Measurements from ENCODE around the gene MTRF1L. TPM values are rescaled to one million over a fixed set of nuclear protein-coding genes. Genes with fewer than 3 reads are reported as not detected.
A peak's percentile ranks its signal among the peaks of the same experiment; 100 is the strongest.

The MTRF1L gene
- total and polyA plus RNA-seq, 5 donors from 2014 or later: 7.6 to 17.2 (median 10.5) TPM

DNA sequence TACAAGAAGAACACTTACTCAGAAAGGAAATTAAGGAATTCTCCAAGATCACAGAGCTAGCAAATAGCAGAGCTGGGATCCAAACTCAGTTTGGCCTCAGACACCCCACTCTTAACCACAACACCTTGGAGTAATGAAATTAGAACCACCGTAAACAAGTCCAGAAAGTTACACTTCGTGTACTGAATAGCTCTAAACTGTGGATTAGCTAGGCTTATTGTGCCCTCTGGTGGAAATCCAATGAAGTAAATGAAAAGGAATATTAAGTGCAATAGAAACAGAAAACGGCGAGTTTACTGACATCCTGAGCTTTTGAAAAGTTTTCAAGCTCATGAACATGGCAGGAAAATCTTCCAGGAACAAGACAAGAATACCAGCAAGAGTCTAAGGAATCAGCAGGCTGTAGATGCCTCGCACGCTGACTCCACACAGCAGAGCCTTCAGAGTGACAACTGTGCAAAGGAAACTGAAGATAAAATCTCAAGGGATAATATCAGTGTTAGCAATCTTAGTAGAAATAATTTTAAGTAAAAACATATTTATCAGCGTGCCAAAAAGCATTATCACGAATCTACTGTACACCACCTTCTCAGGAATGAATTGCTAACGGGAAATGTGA, 54.2 kb downstream of the MTRF1L start:
- Mint-ChIP-seq H3K4me3 (peak overlapping the region in 1 of 4 donors; percentile 14), H3K27ac (no peak overlapping the region), H3K27me3 (peaks cover 27% of the 10 kb centered on the region), H3K4me1 (peaks cover 0 to 10% (median 6%) of the 10 kb centered on the region in 4 donors), H3K9me3 (no peaks in the 10 kb centered on the region), H3K36me3 (no peaks in the 10 kb centered on the region)
- Histone ChIP-seq H3K4me3 (ENCODE audit: low read depth, low read length) (peak overlapping the region; percentile 46), H3K27me3 (ENCODE audit: control insufficient read depth, insufficient read depth, low read length) (peaks cover 11% of the 10 kb centered on the region), H3K9me3 (ENCODE audit: control insufficient read depth in 2 of 2, low read length in 2 of 2) (no peaks in the 10 kb centered on the region), H3K27ac (ENCODE audit: insufficient read depth, low read length, poor library complexity, severe bottlenecking) (no peak overlapping the region), H3K4me1 (ENCODE audit: control insufficient read depth, insufficient read depth, low read length, poor library complexity, severe bottlenecking) (peaks cover 7% of the 10 kb centered on the region), H3K36me3 (ENCODE audit: control insufficient read depth, insufficient read depth, low read length) (no peaks in the 10 kb centered on the region)
- ATAC-seq (ENCODE audit: low read depth in 2 of 2): peak in 1 of 2 donors; percentile 53
- DNase-seq: peak in 2 of 3 donors; percentile 36 to 42

DNA sequence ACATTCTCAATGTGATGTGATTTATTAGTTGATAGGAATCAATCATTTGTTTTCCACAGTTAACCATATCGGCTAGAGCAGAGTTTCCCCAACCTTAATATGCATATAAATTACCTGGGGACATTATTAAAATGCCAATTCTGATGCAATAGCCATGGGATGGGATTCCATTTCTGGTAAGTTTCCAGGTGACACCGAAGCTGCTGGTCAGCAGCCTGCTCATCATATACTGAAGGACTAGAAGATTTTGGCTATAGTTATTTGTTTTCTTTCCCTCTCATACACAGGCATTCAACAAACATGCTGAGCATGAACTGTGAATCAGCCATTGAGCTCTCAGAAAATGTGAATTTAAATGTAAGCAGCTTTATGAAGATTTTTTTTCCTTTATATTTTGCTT, 55.5 kb downstream of the MTRF1L start:
- Histone ChIP-seq H3K4me1 (ENCODE audit: control insufficient read depth, insufficient read depth, low read length, poor library complexity, severe bottlenecking) (peaks cover 7% of the 10 kb centered on the region), H3K27me3 (ENCODE audit: control insufficient read depth, insufficient read depth, low read length) (peaks cover 9% of the 10 kb centered on the region), H3K9me3 (ENCODE audit: control insufficient read depth in 2 of 2, low read length in 2 of 2) (no peaks in the 10 kb centered on the region), H3K4me3 (ENCODE audit: low read depth, low read length) (no peak overlapping the region), H3K36me3 (ENCODE audit: control insufficient read depth, insufficient read depth, low read length) (no peaks in the 10 kb centered on the region), H3K27ac (ENCODE audit: insufficient read depth, low read length, poor library complexity, severe bottlenecking) (no peak overlapping the region)
- no peak overlapping the region for H3K4me3 Mint-ChIP-seq
- no peaks in the 10 kb centered on the region for H3K9me3 Mint-ChIP-seq
- H3K27ac Mint-ChIP-seq: no peak overlapping the region
- peaks cover 0 to 10% (median 6%) of the 10 kb centered on the region in 4 donors for H3K4me1 Mint-ChIP-seq
- DNase-seq: no peak
- H3K36me3 Mint-ChIP-seq: no peaks in the 10 kb centered on the region
- peaks cover 17% of the 10 kb centered on the region for H3K27me3 Mint-ChIP-seq
- ATAC-seq (ENCODE audit: low read depth in 2 of 2): no peak

DNA sequence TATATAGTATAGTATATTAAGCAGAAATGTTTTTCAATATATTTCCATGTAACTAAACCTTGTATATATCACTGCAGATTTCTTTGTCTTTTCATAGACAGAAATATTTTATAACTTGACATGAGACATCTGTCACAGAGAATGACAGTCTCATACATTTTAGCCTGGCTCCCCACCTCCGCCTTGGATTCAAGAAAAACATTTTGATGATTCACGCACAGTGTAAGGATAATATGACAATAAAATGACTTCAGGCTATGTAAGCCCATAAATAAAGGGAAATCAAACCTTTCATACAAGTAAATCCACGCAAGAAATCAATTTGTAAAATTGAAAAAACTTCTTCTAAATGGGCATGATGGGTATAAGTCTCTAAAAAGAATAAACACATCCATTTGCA, 56.0 kb downstream of the MTRF1L start:
- Mint-ChIP-seq H3K27ac (no peak overlapping the region), H3K36me3 (no peaks in the 10 kb centered on the region), H3K27me3 (peaks cover 19% of the 10 kb centered on the region), H3K9me3 (no peaks in the 10 kb centered on the region), H3K4me1 (peaks cover 0 to 10% (median 6%) of the 10 kb centered on the region in 4 donors), H3K4me3 (no peak overlapping the region)
- H3K4me3 ChIP-seq (ENCODE audit: low read depth, low read length): no peak overlapping the region
- no peaks in the 10 kb centered on the region for H3K36me3 ChIP-seq (ENCODE audit: control insufficient read depth, insufficient read depth, low read length)
- peaks cover 8% of the 10 kb centered on the region for H3K27me3 ChIP-seq (ENCODE audit: control insufficient read depth, insufficient read depth, low read length)
- ATAC-seq (ENCODE audit: low read depth in 2 of 2): no peak
- peaks cover 7% of the 10 kb centered on the region for H3K4me1 ChIP-seq (ENCODE audit: control insufficient read depth, insufficient read depth, low read length, poor library complexity, severe bottlenecking)
- H3K27ac ChIP-seq (ENCODE audit: insufficient read depth, low read length, poor library complexity, severe bottlenecking): no peak overlapping the region
- no peak for DNase-seq
- H3K9me3 ChIP-seq (ENCODE audit: control insufficient read depth in 2 of 2, low read length in 2 of 2): no peaks in the 10 kb centered on the region

DNA sequence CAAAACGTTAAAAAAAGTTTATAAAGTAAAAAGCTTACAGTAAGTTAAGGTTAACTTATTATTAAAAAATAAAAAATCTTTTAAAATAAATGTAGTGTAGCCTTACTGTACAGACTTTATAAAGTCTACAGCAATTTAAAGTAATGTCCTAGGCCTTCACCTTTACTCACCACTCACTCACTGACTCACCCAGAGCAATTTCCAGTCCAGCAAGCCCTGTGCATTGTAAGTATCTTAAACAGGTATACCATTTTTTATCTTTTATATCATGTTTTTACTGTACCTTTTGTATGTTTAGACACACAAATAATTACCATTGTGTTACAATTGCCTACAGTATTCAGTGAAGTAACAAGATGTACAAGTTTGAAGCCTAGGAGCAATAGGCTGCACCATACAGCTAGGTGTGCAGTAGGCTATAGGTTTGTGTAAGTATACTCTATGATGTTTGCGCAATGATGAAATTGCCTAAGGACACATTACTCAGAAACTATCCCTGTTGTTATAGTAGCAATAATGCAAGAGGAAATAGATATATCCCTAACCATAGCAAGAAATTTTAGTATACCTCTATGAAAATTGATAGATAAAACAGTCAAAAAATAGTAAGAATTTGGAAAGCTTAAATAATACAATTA, 59.1 kb downstream of the MTRF1L start:
- H3K27me3 ChIP-seq (ENCODE audit: control insufficient read depth, insufficient read depth, low read length): peaks cover 7% of the 10 kb centered on the region
- Mint-ChIP-seq H3K9me3 (no peaks in the 10 kb centered on the region), H3K36me3 (no peaks in the 10 kb centered on the region), H3K4me1 (peaks cover 0 to 8% (median 6%) of the 10 kb centered on the region in 4 donors), H3K27ac (no peak overlapping the region), H3K4me3 (no peak overlapping the region), H3K27me3 (peaks cover 22% of the 10 kb centered on the region)
- H3K36me3 ChIP-seq (ENCODE audit: control insufficient read depth, insufficient read depth, low read length): no peaks in the 10 kb centered on the region
- no peak for DNase-seq
- H3K4me1 ChIP-seq (ENCODE audit: control insufficient read depth, insufficient read depth, low read length, poor library complexity, severe bottlenecking): peaks cover 6% of the 10 kb centered on the region
- H3K27ac ChIP-seq (ENCODE audit: insufficient read depth, low read length, poor library complexity, severe bottlenecking): no peak overlapping the region
- no peaks in the 10 kb centered on the region for H3K9me3 ChIP-seq (ENCODE audit: control insufficient read depth in 2 of 2, low read length in 2 of 2)
- H3K4me3 ChIP-seq (ENCODE audit: low read depth, low read length): no peak overlapping the region
- no peak for ATAC-seq (ENCODE audit: low read depth in 2 of 2)

DNA sequence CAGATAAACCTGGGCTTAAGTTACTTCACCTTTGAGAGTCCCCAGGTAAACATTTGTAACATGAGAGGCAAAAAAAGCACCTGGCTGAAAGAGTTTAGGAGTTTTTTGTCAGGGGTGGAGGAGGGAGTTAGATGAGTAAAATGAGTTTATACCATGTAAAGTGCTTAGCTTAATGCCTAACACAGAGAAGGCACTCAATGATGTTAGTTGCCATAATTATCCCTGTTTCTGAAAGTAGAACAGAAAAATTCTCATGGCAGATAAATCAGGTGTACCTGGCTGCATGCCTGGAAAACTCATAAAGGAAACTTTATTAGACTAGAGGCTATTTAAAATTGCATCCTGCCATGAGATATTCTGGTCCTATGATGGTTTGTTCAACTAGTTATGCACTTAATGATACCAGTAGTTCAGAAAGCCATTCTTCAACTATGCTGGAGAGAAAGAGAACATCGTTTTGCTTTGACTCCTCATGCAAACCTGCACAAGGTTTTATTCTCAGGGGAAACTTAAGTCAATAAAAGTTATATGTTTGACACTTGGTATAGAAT, 60.1 kb downstream of the MTRF1L start:
- no peaks in the 10 kb centered on the region for H3K4me1 ChIP-seq (ENCODE audit: control insufficient read depth, insufficient read depth, low read length, poor library complexity, severe bottlenecking)
- Mint-ChIP-seq H3K4me1 (no peaks in the 10 kb centered on the region), H3K27ac (no peak overlapping the region), H3K36me3 (no peaks in the 10 kb centered on the region), H3K27me3 (peaks cover 14% of the 10 kb centered on the region), H3K4me3 (no peak overlapping the region), H3K9me3 (no peaks in the 10 kb centered on the region)
- H3K36me3 ChIP-seq (ENCODE audit: control insufficient read depth, insufficient read depth, low read length): no peaks in the 10 kb centered on the region
- no peak overlapping the region for H3K27ac ChIP-seq (ENCODE audit: insufficient read depth, low read length, poor library complexity, severe bottlenecking)
- no peaks in the 10 kb centered on the region for H3K9me3 ChIP-seq (ENCODE audit: control insufficient read depth in 2 of 2, low read length in 2 of 2)
- H3K27me3 ChIP-seq (ENCODE audit: control insufficient read depth, insufficient read depth, low read length): peaks cover 10% of the 10 kb centered on the region
- DNase-seq (no peak), ATAC-seq (ENCODE audit: low read depth in 2 of 2) (no peak)
- H3K4me3 ChIP-seq (ENCODE audit: low read depth, low read length): no peak overlapping the region

DNA sequence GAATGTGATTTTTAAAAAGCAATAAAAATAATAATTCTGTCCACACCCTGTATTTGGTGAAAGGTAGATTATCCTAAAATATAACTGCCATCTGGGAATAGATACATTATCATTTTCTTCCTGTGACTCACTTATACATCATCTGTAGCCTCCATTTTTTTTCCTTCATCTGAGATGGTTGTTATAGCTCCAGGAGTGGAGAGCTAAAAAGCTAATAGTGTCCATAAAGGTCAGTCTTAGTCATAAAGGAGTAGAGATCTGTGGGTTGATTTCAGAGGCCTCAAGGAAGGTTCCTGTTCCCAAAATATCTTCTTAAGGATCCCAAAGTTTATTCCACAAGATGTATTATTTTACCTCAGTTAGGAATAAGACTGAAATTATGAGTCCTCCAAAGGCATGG, 60.8 kb downstream of the MTRF1L start:
- H3K4me1 ChIP-seq (ENCODE audit: control insufficient read depth, insufficient read depth, low read length, poor library complexity, severe bottlenecking): no peaks in the 10 kb centered on the region
- no peaks in the 10 kb centered on the region for H3K4me1 Mint-ChIP-seq
- H3K4me3 ChIP-seq (ENCODE audit: low read depth, low read length): no peak overlapping the region
- no peaks in the 10 kb centered on the region for H3K9me3 Mint-ChIP-seq
- peaks cover 14% of the 10 kb centered on the region for H3K27me3 Mint-ChIP-seq
- H3K27me3 ChIP-seq (ENCODE audit: control insufficient read depth, insufficient read depth, low read length): peaks cover 11% of the 10 kb centered on the region
- H3K36me3 Mint-ChIP-seq: no peaks in the 10 kb centered on the region
- H3K27ac Mint-ChIP-seq: no peak overlapping the region
- H3K9me3 ChIP-seq (ENCODE audit: control insufficient read depth in 2 of 2, low read length in 2 of 2): no peaks in the 10 kb centered on the region
- H3K4me3 Mint-ChIP-seq: no peak overlapping the region
- DNase-seq (no peak), ATAC-seq (ENCODE audit: low read depth in 2 of 2) (no peak)
- no peaks in the 10 kb centered on the region for H3K36me3 ChIP-seq (ENCODE audit: control insufficient read depth, insufficient read depth, low read length)
- H3K27ac ChIP-seq (ENCODE audit: insufficient read depth, low read length, poor library complexity, severe bottlenecking): no peak overlapping the region
